Smooth muscle cell (in vitro differentiated cells): Measurements from ENCODE around the gene CNP. TPM values are rescaled to one million over a fixed set of nuclear protein-coding genes. Genes with fewer than 3 reads are reported as not detected.

Source experiments
- DNase-seq: peaks from one replicate; lab custom pipeline; 2025; ENCODE audit not compliant: unreplicated experiment; lab: John Stamatoyannopoulos, UW
- H2AFZ ChIP-seq: fragments of 200-600 bp; sonication (generic); 2 replicates; pipeline ENCODE4 v1.6.0; 2016; ENCODE audit warnings: antibody characterized with exemption, low read depth, mild to moderate bottlenecking
- H3F3A ChIP-seq: fragments of 200-600 bp; sonication (generic); 2 replicates; pipeline ENCODE4 v1.6.0; 2017; ENCODE audit warnings: antibody characterized with exemption, low read depth
- H3K27ac ChIP-seq: fragments of 200-600 bp; sonication (generic); 2 replicates; pipeline ENCODE4 v1.5.1; 2016; ENCODE audit warnings: low read depth, mild to moderate bottlenecking
- H3K27me3 ChIP-seq: fragments of 200-600 bp; sonication (generic); 2 replicates; pipeline ENCODE4 v1.6.1; 2016; ENCODE audit warnings: low read depth, mild to moderate bottlenecking
- H3K36me3 ChIP-seq: fragments of 200-600 bp; sonication (generic); 2 replicates; pipeline ENCODE4 v1.5.1; 2016; ENCODE audit warnings: low read depth
- H3K4me1 ChIP-seq: fragments of 200-600 bp; sonication (generic); 2 replicates; pipeline ENCODE4 v1.5.1; 2016; ENCODE audit warnings: low read depth
- H3K4me2 ChIP-seq: fragments of 200-600 bp; sonication (generic); 2 replicates; pipeline ENCODE4 v1.6.0; 2016; ENCODE audit warnings: mild to moderate bottlenecking
- H3K4me3 ChIP-seq: fragments of 200-600 bp; sonication (generic); 2 replicates; pipeline ENCODE4 v1.5.1; 2016; ENCODE audit warnings: mild to moderate bottlenecking
- H3K79me2 ChIP-seq: fragments of 200-600 bp; sonication (generic); 2 replicates; pipeline ENCODE4 v1.6.0; 2016; ENCODE audit warnings: low read depth, mild to moderate bottlenecking
- H3K9ac ChIP-seq: fragments of 200-600 bp; sonication (generic); 2 replicates; pipeline ENCODE4 v1.6.0; 2016; ENCODE audit warnings: low read depth
- H3K9me3 ChIP-seq: fragments of 200-600 bp; sonication (generic); replicated peaks from 2 replicates; pipeline ENCODE4 v1.5.1; 2016; ENCODE audit warnings: low read depth
- H4K20me1 ChIP-seq: fragments of 200-600 bp; sonication (generic); 2 replicates; pipeline ENCODE4 v1.6.0; 2016; ENCODE audit warnings: low read depth
- WGBS: methylation state at CpG from one replicate; pipeline ENCODE4 v1.1.7; 2016; ENCODE audit warnings: low lambda C conversion rate; 5-methylcytosine and 5-hydroxymethylcytosine counted together
- polyA plus RNA-seq: library from polyadenylated mRNA; unstranded; fragments of >200 nt; fragmentation: Nextera tagmentation; extraction: Ambion mirVana; gene quantifications from 2 replicates; pipeline ENCODE4 v1.2.1, GENCODE V29; 2016
- total RNA-seq: library from RNA; depleted of rRNA; stranded (reverse); fragments of >200 nt; gene quantifications from 2 replicates; pipeline ENCODE4 v1.2.3, GENCODE V29; 2014
- TF ChIP-seq, protein P1 (sequence below): fragments of 200-600 bp; sonication (generic); IDR thresholded peaks from 2 replicates; pipeline ENCODE4 v1.5.1; 2017; ENCODE audit warnings: borderline replicate concordance, mild to moderate bottlenecking, antibody characterized with exemption; ENCODE audit not compliant: insufficient read depth, poor library complexity, severe bottlenecking

The CNP gene
- total RNA-seq, result 28.5 and 34.7 TPM in 2 replicates
- 60.1 and 63.0 TPM in 2 replicates for polyA plus RNA-seq

DNA sequence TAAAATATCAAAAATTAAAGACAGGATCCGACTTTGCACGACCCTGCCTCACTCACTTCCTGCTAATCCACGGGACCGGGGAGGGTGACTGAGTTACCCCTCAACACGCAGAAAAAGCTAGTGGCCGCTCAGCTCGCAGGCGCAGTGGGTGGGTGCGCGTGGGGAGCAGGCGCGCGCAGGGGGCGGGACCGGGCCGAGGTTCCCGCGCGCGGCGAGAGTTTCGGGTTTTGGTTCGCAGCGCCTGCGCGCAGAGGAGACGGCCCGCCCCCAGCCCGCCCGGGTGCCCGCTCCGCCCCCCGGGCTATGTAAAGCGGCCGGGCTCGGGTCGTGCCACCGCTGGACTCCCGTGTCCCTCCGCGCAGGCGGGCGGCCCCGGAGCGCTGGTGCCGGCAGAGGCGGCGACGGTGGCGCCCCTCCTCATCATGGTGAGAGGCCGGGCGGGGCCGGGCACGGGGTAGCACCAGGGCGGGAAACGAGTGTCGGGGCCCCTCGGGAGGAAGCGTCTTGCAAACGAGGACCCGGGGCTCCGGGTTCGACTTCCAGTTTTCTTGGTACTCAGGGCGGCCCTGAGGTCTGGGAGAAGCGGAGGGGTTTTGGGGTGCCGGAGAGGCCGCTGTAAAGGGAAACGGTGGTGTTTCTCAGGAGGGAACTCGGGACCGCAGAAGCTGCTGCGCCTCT, at the start of gene CNP:
TSS of gene CNP (plus strand) at position 333 of the 678 bp plus-strand sequence. CDS start at position 423, 90 bp downstream.
- H3K27ac ChIP-seq, result peak within 1 kb of the TSS; percentile 75
- H3K4me1 ChIP-seq, result peaks cover 10% of the 10 kb centered on the region
- H3K27me3 ChIP-seq, result no peaks in the 10 kb centered on the region
- H3K9ac ChIP-seq, result peak within 1 kb of the TSS; percentile 91
- peak within 1 kb of the TSS; percentile 95 for H3K4me3 ChIP-seq
- peak within 1 kb of the TSS; percentile 66 for H2AFZ ChIP-seq
- WGBS, result under 1% methylated on average over 31 of the region's 71 CpGs
- TF ChIP-seq, protein P1, sequence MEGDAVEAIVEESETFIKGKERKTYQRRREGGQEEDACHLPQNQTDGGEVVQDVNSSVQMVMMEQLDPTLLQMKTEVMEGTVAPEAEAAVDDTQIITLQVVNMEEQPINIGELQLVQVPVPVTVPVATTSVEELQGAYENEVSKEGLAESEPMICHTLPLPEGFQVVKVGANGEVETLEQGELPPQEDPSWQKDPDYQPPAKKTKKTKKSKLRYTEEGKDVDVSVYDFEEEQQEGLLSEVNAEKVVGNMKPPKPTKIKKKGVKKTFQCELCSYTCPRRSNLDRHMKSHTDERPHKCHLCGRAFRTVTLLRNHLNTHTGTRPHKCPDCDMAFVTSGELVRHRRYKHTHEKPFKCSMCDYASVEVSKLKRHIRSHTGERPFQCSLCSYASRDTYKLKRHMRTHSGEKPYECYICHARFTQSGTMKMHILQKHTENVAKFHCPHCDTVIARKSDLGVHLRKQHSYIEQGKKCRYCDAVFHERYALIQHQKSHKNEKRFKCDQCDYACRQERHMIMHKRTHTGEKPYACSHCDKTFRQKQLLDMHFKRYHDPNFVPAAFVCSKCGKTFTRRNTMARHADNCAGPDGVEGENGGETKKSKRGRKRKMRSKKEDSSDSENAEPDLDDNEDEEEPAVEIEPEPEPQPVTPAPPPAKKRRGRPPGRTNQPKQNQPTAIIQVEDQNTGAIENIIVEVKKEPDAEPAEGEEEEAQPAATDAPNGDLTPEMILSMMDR, result no peak
- no peaks in the 10 kb centered on the region for H3F3A ChIP-seq
- H3K79me2 ChIP-seq, result peaks cover 36% of the 10 kb centered on the region
- no peaks in the 10 kb centered on the region for H3K36me3 ChIP-seq
- H4K20me1 ChIP-seq, result peaks cover 7% of the 10 kb centered on the region
- peak within 1 kb of the TSS; percentile 86 for H3K4me2 ChIP-seq
- no peaks in the 10 kb centered on the region for H3K9me3 ChIP-seq
- peak; percentile 80 for DNase-seq

DNA sequence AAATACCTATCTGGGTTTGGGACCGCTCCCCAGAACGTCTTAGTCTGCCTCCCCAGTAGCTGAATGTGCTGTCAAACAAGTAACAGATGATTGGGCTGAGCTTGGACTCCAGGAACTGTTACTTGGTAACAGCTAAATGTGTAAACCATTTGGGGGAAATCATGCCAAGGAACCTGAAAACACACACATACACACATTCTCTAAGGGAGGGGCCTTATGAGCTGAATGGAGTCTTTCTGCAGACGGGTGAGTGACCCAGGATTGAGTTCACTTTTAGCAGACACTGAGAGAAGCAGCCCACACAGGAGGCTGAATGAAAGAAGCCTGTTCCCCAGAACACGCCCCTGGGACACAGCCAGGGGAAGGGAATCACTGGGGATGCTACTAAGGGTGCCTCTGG, 49.4 kb upstream of the CNP start:
- Histone ChIP-seq H3K9me3 (no peaks in the 10 kb centered on the region), H3K9ac (peak overlapping the region; percentile 90), H3F3A (peaks cover 9% of the 10 kb centered on the region), H3K36me3 (no peaks in the 10 kb centered on the region), H3K4me3 (peak overlapping the region; percentile 91), H3K4me2 (peak overlapping the region; percentile 93), H3K79me2 (peaks cover 66% of the 10 kb centered on the region), H3K27me3 (no peaks in the 10 kb centered on the region), H3K27ac (peak overlapping the region; percentile 97), H3K4me1 (peaks cover 40% of the 10 kb centered on the region), H4K20me1 (peaks cover 61% of the 10 kb centered on the region), H2AFZ (no peak overlapping the region)
- DNase-seq, result no peak
- TF ChIP-seq, protein P1, result no peak
- WGBS, result 45% methylated on average over 4 of the region's 4 CpGs

DNA sequence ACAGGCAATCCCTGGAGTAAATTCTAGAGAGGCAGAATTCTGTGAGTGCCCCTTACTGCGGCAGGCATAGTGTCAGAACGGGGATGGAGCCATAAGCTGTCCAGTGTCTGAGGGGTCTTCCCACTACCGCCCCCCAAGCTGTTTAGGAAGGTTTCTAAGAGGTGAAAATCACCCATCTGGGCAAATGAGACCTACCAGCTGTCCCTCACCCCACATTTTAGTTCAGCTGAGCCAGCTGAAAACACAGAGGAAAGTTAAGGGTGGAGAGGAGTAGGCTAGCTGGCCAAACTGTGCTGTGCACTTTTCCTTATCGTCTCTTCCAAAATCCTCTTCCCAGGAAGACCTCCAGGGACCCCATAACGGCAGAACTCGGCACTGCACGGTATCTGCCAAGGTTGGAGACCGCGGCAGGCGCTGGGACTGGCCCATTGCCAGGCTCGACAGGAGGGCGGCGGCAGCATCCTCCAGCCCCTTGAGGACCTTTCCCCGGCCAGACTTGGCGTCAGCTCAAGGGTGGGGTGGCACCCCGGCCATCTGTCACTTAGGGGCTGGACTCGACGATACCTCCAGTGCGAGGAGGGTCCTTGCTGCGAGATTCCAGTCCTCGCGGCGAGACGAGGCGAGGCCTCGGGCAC, 48.8 kb upstream of the CNP start:
- Histone ChIP-seq H3K27ac (peak overlapping the region; percentile 97), H3K79me2 (peaks cover 60% of the 10 kb centered on the region), H3K9ac (peak overlapping the region; percentile 90), H3K4me2 (peak overlapping the region; percentile 93), H4K20me1 (peaks cover 55% of the 10 kb centered on the region), H3K9me3 (no peaks in the 10 kb centered on the region), H2AFZ (no peak overlapping the region), H3F3A (peaks cover 3% of the 10 kb centered on the region), H3K4me1 (peaks cover 40% of the 10 kb centered on the region), H3K4me3 (peak overlapping the region; percentile 91), H3K27me3 (no peaks in the 10 kb centered on the region), H3K36me3 (no peaks in the 10 kb centered on the region)
- DNase-seq, result peak; percentile 45
- TF ChIP-seq, protein P1, result no peak
- 2% methylated on average over 26 of the region's 26 CpGs for WGBS
